HepG2 (cell line): Measurements from ENCODE around the gene INSL4. TPM values are rescaled to one million over a fixed set of nuclear protein-coding genes. Genes with fewer than 3 reads are reported as not detected.

ENCODE experiments used
- ATAC-seq: fragments of 200-7000 bp; cut with Tn5 transposase; 3 replicates; pipeline ENCODE4 v1.9.1; 2020; ENCODE audit warnings: mild to moderate bottlenecking, moderate library complexity
- BruUV-seq: library from RNA; stranded (reverse); fragments of 400-500 nt; replicated peaks from 2 replicates; lab custom pipeline; 2021; lab: Mats Ljungman, UMichigan
- CTCF ChIA-PET: fragments of 300-600 bp; formaldehyde crosslinking; extraction: SDS; loops from one replicate; lab custom pipeline; 2021; ENCODE audit warnings: low total read pairs, inconsistent platforms, low intra/inter-chr PET ratio; lab: Yijun Ruan, JAX
- POLR2A ChIA-PET: fragments of 350-600 bp; sonication (Branson Sonifier 250); formaldehyde crosslinking; loops from one replicate; lab custom pipeline; 2020; ENCODE audit warnings: antibody characterized with exemption, inconsistent platforms; lab: Yijun Ruan, JAX
- DNase-seq: peaks from one replicate; pipeline ENCODE4 v3.0.0-alpha.2; 2015; ENCODE audit warnings: low spot score
- FAIRE-seq: peaks from 3 replicates; lab custom pipeline; 2011; peaks lifted over from hg19 to GRCh38; lab: Jason Lieb, UNC
- H2AFZ ChIP-seq: one replicate; pipeline ENCODE4 v1.6.1; 2011; ENCODE audit warnings: low read length, inconsistent platforms
- H3K27ac ChIP-seq: fragments of 300-600 bp; 3 replicates; pipeline ENCODE4 v1.8.0; 2011; ENCODE audit warnings: mixed run types, mild to moderate bottlenecking, mixed read lengths, low read length, inconsistent platforms; ENCODE audit not compliant: insufficient read depth; ENCODE audit errors: extremely low read length
- H3K27me3 ChIP-seq, 2 experiments: fragments of 200-600 bp in 1 of 2; 2 replicates in 1 of 2; 3 replicates in 1 of 2; pipeline versions ENCODE4 v1.6.0 to v1.8.0; 2011; ENCODE audit warnings: low read length in 2 of 2, mild to moderate bottlenecking in 2 of 2, moderate library complexity in 2 of 2, inconsistent platforms in 1 of 2; ENCODE audit not compliant: insufficient read depth in 2 of 2, control insufficient read depth in 1 of 2
- H3K36me3 ChIP-seq, 2 experiments: fragments of 200-600 bp in 1 of 2; replicated peaks in 1 of 2; 2 replicates in 1 of 2; 3 replicates in 1 of 2; pipeline versions ENCODE4 v1.5.1 to v1.8.0; 2011; ENCODE audit warnings: low read length in 2 of 2, inconsistent platforms in 1 of 2; ENCODE audit not compliant: insufficient read depth in 2 of 2, control insufficient read depth in 1 of 2
- H3K4me1 ChIP-seq: 2 replicates; pipeline ENCODE4 v1.5.1; 2012; ENCODE audit warnings: low read length, inconsistent platforms; ENCODE audit not compliant: insufficient read depth
- H3K4me2 ChIP-seq: 2 replicates; pipeline ENCODE4 v1.6.0; 2011; ENCODE audit warnings: low read depth, low read length, inconsistent platforms
- H3K4me3 ChIP-seq, 3 experiments: fragments of 200-600 bp in 1 of 3; sonication (generic), shearing (Covaris generic) in 1 of 3; replicated peaks in 1 of 3; 2 replicates each; pipeline ENCODE4 v1.5.1; 2011 to 2016; ENCODE audit warnings: low read length in 3 of 3, inconsistent platforms in 2 of 3, low read depth in 2 of 3, mild to moderate bottlenecking in 2 of 3, control low read depth in 1 of 3, mixed read lengths in 1 of 3; ENCODE audit not compliant: insufficient read depth in 1 of 3
- H3K79me2 ChIP-seq: one replicate; pipeline ENCODE4 v1.6.1; 2011; ENCODE audit warnings: low read length, inconsistent platforms; ENCODE audit not compliant: insufficient read depth
- H3K9ac ChIP-seq: 2 replicates; pipeline ENCODE4 v1.6.0; 2011; ENCODE audit warnings: mild to moderate bottlenecking, low read depth, low read length, inconsistent platforms; ENCODE audit not compliant: insufficient read depth
- H3K9me3 ChIP-seq: 2 replicates; pipeline ENCODE4 v1.5.1; 2012; ENCODE audit warnings: mild to moderate bottlenecking, low read length
- H4K20me1 ChIP-seq: 2 replicates; pipeline ENCODE4 v1.6.0; 2011; ENCODE audit warnings: inconsistent platforms, mild to moderate bottlenecking, low read length, moderate library complexity; ENCODE audit not compliant: insufficient read depth
- ATAD3A ChIP-seq: sonication (generic); formaldehyde crosslinking; IDR thresholded peaks from 2 replicates; pipeline ENCODE4 v1.4.0; 2020; ENCODE audit warnings: missing genetic modification reagents
- CHCHD3 ChIP-seq: sonication (generic); formaldehyde crosslinking; IDR thresholded peaks from 2 replicates; pipeline ENCODE4 v1.8.0; 2022; ENCODE audit warnings: mild to moderate bottlenecking, missing genetic modification reagents, moderate library complexity
- DNMT1 ChIP-seq: sonication (generic); formaldehyde crosslinking; IDR thresholded peaks from 2 replicates; pipeline ENCODE4 v1.5.1; 2020; ENCODE audit warnings: mild to moderate bottlenecking, missing genetic modification reagents
- NONO ChIP-seq, 2 experiments: fragments of 450-650 bp in 1 of 2; sonication (generic) in 1 of 2; formaldehyde crosslinking in 1 of 2; IDR thresholded peaks in 1 of 2; conservative IDR thresholded peaks in 1 of 2; 2 replicates each; pipeline versions ENCODE4 v1.6.1 to v1.8.0; 2017 to 2022; ENCODE audit warnings: mild to moderate bottlenecking in 1 of 2, missing genetic modification reagents in 1 of 2, moderate library complexity in 1 of 2
- NRL ChIP-seq: sonication (generic); formaldehyde crosslinking; IDR thresholded peaks from 2 replicates; pipeline ENCODE4 v1.5.0; 2020; ENCODE audit warnings: missing genetic modification reagents, mild to moderate bottlenecking, moderate library complexity, borderline replicate concordance
- SP5 ChIP-seq: IDR thresholded peaks from 2 replicates; pipeline ENCODE4 v1.6.1; 2016; ENCODE audit warnings: low read depth, borderline replicate concordance
- SRSF9 ChIP-seq: fragments of 200-400 bp; formaldehyde crosslinking; IDR thresholded peaks from 2 replicates; pipeline ENCODE4 v1.6.1; 2018; ENCODE audit warnings: borderline replicate concordance, mild to moderate bottlenecking, low read depth, low read length; ENCODE audit not compliant: insufficient read depth, poor library complexity, severe bottlenecking
- TGIF2 ChIP-seq: IDR thresholded peaks from 2 replicates; pipeline ENCODE4 v1.6.1; 2016; ENCODE audit warnings: control low read depth, missing compliant biosample characterization
- ZNF550 ChIP-seq: sonication (generic); formaldehyde crosslinking; IDR thresholded peaks from 2 replicates; pipeline ENCODE4 v1.4.0; 2020; ENCODE audit warnings: mild to moderate bottlenecking, missing genetic modification reagents, borderline replicate concordance
- ZNF619 ChIP-seq: sonication (generic); formaldehyde crosslinking; IDR thresholded peaks from 2 replicates; pipeline ENCODE4 v1.4.0; 2020; ENCODE audit warnings: mild to moderate bottlenecking, missing genetic modification reagents
- ZNF891 ChIP-seq: sonication (generic); formaldehyde crosslinking; IDR thresholded peaks from 2 replicates; pipeline ENCODE4 v1.5.0; 2020; ENCODE audit warnings: mild to moderate bottlenecking, missing genetic modification reagents
- WGBS: methylation state at CpG from one replicate; pipeline ENCODE4 v1.1.6; 2017; ENCODE audit warnings: low lambda C conversion rate; 5-methylcytosine and 5-hydroxymethylcytosine counted together
- in situ Hi-C: cut with HindIII; loops from 2 replicates; pipeline ENCODE4 v1.10.0; 2017; ENCODE audit warnings: low pct_unique_long_range_greater_than_20kb; ENCODE audit not compliant: extremely low pct_ligation_motif_present
- intact Hi-C: fragments of 100-400 bp; cut with micrococcal nuclease; formaldehyde crosslinking; loops from one replicate; pipeline ENCODE4 v1.10.0; 2022; ENCODE audit not compliant: unreplicated experiment
- polyA plus RNA-seq, 8 experiments: library from polyadenylated mRNA; depleted of rRNA in 3 of 8; stranded (reverse) in 7 of 8; unstranded in 1 of 8; fragments of >200 nt; fragmentation: Illumina TruSeq in 4 of 8; extraction: Trizol in 4 of 8; gene quantifications; 2 replicates each; pipeline versions ENCODE4 v1.2.1 to v1.2.3, GENCODE V29; 2011 to 2016; ENCODE audit warnings: low read depth in 4 of 8, missing spikeins in 1 of 8, mixed read lengths in 1 of 8; ENCODE audit not compliant: insufficient read depth in 1 of 8
- total RNA-seq, 5 experiments: library from RNA; depleted of rRNA; stranded (reverse); fragments of >200 nt; fragmentation: Illumina TruSeq; extraction: Trizol; gene quantifications; 2 replicates each; pipeline ENCODE4 v1.2.3, GENCODE V29; 2016; ENCODE audit warnings: low read depth in 1 of 5
- TF ChIP-seq, protein P1 (sequence below): sonication (generic); formaldehyde crosslinking; IDR thresholded peaks from 2 replicates; pipeline ENCODE4 v1.8.1; 2023; ENCODE audit warnings: mild to moderate bottlenecking, missing genetic modification reagents

The INSL4 gene
- total and polyA plus RNA-seq, 2 of the 13 experiments (the other 11 are each of a cell fraction or from before 2014, with no cell fraction given) = not detected

DNA sequence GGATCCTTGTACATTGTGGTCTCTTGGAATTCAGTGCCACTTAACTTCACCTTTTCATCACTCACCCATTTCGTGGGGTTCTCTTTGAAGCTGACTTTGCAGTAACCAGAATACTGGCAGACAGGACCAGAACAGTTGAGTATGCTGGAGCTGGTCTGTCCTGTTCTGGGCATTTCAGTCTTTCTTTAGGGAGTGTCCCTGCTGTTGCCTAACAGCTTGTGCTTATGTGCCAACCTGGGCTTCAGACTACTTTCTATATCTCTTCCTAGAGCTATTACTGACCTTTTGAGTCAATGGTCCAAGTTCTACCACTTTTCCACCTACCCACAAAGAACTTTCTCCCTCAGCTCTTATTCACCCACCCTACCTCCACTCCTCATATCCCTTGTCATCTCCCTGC is 35.8 kb upstream of the INSL4 start:
- ATAC-seq (no peak), DNase-seq (no peak), FAIRE-seq (no peak)
- in situ Hi-C loops = no loop called here
- no peak for TF ChIP-seq ZNF550
- no peak for TF ChIP-seq SP5 (CRISPR knock-in tag)
- TF ChIP-seq NRL (CRISPR knock-in tag) = no peak
- no peak for TF ChIP-seq ATAD3A (CRISPR knock-in tag)
- TF ChIP-seq CHCHD3 (CRISPR knock-in tag) = no peak
- TF ChIP-seq ZNF619 = no peak
- TF ChIP-seq TGIF2 (CRISPR knock-in tag) = no peak
- TF ChIP-seq SRSF9 = no peak
- TF ChIP-seq NONO (IDR thresholded peaks at IDR 0.05) = no peak
- no peak for TF ChIP-seq NONO (CRISPR knock-in tag; conservative IDR thresholded peaks at IDR 0.05)
- TF ChIP-seq DNMT1 (CRISPR knock-in tag) = no peak
- TF ChIP-seq, protein P1, sequence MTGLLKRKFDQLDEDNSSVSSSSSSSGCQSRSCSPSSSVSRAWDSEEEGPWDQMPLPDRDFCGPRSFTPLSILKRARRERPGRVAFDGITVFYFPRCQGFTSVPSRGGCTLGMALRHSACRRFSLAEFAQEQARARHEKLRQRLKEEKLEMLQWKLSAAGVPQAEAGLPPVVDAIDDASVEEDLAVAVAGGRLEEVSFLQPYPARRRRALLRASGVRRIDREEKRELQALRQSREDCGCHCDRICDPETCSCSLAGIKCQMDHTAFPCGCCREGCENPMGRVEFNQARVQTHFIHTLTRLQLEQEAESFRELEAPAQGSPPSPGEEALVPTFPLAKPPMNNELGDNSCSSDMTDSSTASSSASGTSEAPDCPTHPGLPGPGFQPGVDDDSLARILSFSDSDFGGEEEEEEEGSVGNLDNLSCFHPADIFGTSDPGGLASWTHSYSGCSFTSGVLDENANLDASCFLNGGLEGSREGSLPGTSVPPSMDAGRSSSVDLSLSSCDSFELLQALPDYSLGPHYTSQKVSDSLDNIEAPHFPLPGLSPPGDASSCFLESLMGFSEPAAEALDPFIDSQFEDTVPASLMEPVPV (CRISPR knock-in tag) = no peak
- no peak for TF ChIP-seq ZNF891 (CRISPR knock-in tag)
- no peak overlapping the region for H2AFZ ChIP-seq
- BruUV-seq = no TSS peak
- H3K4me2 ChIP-seq = no peak overlapping the region
- H3K27me3 ChIP-seq = peaks cover 0 to 3% of the 10 kb centered on the region in 2 experiments; a peak in 1 of 5 replicates
- intact Hi-C loops = no loop called here
- no peak overlapping the region for H3K4me3 ChIP-seq
- no peaks in the 10 kb centered on the region for H4K20me1 ChIP-seq
- CTCF ChIA-PET = no interaction called here
- H3K36me3 ChIP-seq = no peaks in the 10 kb centered on the region
- H3K79me2 ChIP-seq = no peaks in the 10 kb centered on the region
- no peak overlapping the region for H3K27ac ChIP-seq
- H3K4me1 ChIP-seq = no peaks in the 10 kb centered on the region
- 0% methylated on average over 1 of the region's 1 CpG for WGBS
- no peak overlapping the region for H3K9ac ChIP-seq
- H3K9me3 ChIP-seq = no peaks in the 10 kb centered on the region
- POLR2A ChIA-PET = no interaction called here
